ENCODE data around the gene PARN.
"Not testable (repeated sequence)": the region's sequence is repeated elsewhere in the genome, so short reads cannot be mapped to it uniquely, and the experiment has no call there.

The PARN gene, protein sequence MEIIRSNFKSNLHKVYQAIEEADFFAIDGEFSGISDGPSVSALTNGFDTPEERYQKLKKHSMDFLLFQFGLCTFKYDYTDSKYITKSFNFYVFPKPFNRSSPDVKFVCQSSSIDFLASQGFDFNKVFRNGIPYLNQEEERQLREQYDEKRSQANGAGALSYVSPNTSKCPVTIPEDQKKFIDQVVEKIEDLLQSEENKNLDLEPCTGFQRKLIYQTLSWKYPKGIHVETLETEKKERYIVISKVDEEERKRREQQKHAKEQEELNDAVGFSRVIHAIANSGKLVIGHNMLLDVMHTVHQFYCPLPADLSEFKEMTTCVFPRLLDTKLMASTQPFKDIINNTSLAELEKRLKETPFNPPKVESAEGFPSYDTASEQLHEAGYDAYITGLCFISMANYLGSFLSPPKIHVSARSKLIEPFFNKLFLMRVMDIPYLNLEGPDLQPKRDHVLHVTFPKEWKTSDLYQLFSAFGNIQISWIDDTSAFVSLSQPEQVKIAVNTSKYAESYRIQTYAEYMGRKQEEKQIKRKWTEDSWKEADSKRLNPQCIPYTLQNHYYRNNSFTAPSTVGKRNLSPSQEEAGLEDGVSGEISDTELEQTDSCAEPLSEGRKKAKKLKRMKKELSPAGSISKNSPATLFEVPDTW

GRCh38 chr16:14629919-14630619 lies at the start of gene PARN:
Gene PARN (minus strand): TSS chr16:14630260. CDS start chr16:14630125, 135 bp downstream.
- peak; percentile 91 for DNase-seq

- DNase-seq, result no peak
These were observed 48.9 kb upstream of the PARN start for GRCh38 chr16:14678748-14679497.

GRCh38 chr16:14677627-14678026 lies 47.6 kb upstream of the PARN start:
- DNase-seq, result no peak

DNA sequence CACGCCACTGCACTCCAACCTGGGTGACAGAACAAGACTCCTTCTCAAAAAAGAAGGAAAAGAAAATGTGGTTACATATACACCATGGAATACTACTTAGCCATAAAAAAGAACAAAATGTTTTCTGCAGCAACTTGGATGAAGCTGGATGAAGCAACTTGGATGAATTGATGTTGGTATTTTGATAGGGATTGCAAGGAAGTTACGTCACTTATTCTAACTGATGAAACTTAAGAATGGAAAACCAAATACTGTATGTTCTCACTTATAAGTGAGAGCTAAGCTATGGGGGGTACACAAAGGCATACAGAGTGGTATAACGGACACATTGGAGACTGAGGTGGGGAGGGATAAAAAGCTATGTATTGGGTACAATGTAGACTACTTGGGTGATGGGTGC lies 46.6 kb upstream of the PARN start:
- no peak for DNase-seq

- peak; percentile 33 for DNase-seq
These were observed 42.4 kb upstream of the PARN start for GRCh38 chr16:14672403-14672971.

- DNase-seq, result no peak
These were observed 39.7 kb upstream of the PARN start for GRCh38 chr16:14669776-14670175.

DNA sequence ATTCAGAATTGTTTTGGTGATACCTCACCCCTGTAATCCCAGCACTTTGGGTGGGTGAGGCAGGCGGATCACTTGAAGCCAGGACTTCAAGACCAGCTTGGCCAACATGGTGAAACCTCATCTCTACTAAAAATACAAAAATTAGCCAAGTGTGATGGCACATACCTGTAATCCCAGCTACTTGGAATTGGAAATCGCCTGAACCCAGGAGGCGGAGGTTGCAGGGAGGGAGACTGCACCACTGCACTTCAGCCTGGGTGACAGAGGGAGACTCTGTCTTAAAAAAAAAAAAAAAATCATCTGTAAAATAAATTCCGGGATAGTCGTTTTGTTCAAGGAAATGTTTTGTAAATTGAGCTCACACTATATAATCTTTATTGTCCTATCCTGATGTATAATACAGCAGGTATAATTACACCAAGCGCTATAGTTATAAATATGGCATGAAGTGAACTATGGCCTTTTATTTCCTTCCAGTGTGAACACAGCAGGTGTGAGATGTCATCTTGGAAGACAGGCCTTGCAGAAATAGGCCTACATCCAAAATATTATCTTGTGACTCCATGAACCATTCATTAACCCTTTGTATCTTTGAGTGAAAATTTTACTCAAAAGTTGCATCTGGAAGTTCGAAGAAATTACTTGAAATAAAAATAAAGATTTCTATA lies 38.6 kb upstream of the PARN start:
- no peak for DNase-seq

DNA sequence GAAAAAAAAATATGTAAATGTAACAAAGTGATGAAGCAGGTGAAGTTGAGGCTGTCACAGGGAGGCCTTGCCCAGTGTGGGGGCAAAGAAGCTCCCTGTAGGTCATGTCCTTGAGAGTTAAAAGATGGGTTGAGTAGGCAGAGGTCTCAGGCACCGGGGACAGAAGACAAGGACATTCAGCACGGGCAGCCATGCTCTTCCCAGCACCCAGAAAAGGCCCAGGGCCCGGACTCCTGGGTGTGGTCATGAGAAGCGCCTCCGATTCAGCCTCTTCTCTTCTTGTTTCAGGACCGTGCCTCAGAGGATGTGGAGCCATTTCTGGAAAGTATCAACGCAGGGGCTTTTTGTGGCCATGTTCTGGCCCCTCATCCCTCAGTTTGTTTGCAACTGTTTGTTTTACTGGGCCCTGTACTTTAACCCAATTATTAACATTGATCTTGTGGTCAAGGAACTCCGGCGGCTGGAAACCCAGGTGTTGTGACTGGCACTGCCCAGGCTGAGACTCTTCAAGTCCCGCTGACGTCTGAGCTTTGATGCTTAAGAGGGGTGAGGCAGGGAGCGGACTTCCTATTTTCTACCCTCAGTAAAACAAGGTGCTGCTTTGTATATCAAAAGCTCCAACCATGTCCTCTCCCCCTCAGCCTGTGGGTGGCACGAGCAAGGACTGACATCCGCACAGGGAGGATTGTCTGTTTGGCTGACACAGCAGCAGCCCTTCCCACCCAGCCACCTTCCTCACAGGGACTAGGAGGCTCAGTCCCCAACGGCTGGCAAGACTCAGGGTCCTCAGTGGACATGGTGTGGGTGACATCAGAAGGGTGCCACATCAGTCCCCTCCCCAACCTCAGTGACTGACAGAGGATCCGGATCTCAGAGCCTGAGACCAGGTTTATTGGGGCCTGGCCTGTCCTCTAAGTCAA lies 37.5 kb upstream of the PARN start:
- no peak for DNase-seq

GRCh38 chr16:14658063-14658462 lies 28.0 kb upstream of the PARN start:
- no peak for DNase-seq

- DNase-seq, result no peak
These were observed 22.7 kb upstream of the PARN start for GRCh38 chr16:14652726-14653125.

DNA sequence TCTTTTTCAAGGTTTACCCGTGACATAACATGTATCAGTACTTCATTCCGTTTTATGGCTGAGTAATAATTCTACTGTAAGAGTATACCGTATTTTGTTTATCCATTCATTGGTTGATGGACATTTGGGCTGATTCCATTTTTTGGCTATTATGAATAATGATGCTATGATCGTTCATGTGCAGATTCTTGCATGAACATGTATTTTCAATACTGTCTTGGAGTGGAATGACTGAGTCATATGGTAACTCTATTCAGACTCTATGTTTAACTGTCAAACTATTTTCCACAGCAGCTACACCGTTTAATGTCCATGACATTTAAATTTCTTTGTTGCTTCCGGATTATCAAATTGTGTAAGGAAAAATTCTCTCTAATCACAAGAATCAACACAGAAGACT lies 20.6 kb upstream of the PARN start:
- DNase-seq, result no peak

DNA sequence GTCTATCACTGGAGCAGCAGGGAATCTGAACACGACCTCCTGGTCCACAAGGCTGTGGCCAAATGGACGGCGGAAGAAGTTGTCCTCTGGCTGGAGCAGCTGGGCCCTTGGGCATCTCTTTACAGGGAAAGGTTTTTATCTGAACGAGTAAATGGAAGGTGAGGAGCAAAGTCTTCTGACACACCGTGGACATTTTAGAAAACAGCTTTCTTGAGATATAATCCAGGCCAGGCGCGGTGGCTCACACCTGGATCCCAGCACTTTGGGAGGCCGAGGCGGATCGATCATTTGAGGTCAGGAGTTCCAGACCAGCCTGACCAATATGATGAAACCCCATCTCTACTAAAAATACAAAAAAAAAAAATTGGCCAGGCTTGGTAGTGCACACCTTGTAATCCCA lies 19.8 kb upstream of the PARN start:
- DNase-seq, result no peak

GRCh38 chr16:14641926-14642325 lies 11.9 kb upstream of the PARN start:
- DNase-seq, result no peak

- DNase-seq, result no peak
These were observed 11.1 kb upstream of the PARN start for GRCh38 chr16:14641206-14641605.

DNA sequence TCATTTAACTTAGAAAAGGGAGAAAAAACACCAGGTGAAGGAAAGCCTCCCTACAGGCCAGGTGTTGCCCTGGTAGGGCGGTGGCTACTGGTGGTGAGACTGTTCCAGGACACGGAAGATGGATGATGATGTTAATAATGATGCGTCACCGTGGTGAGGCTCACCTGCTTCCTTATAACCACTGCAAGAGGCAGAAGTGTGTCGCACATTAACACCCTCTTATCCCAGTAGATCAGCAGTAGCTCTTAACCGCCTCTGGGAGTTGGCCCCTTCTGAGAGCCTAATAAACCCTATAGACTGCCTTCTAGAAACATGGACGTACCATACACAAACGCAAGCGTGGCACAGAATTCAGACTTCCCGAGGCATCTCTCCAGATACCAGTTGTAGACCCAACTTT lies 10.5 kb upstream of the PARN start:
- no peak for DNase-seq

- DNase-seq, result not testable (repeated sequence)
These were observed 6.8 kb upstream of the PARN start for GRCh38 chr16:14636951-14637240.

GRCh38 chr16:14636179-14636950 lies 6.3 kb upstream of the PARN start:
- not testable (repeated sequence) for DNase-seq

- DNase-seq, result no peak
These were observed 5.5 kb upstream of the PARN start for GRCh38 chr16:14635395-14636165.

DNA sequence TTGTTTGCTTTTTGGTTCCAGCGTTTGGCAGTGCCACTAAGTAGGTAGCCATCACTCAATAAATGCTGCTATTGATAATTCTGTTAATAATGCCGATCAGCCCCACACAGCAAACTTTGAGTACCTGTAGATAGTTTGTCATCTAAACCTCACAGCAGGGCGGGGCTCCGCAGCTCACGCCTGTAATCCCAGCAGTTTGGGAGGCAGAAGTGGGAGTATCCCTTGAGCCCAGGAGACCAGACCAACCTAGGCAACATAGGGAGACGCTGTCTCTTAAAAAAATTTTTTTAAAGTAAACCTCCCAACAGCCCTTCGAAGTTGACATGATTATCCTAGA lies 4.3 kb upstream of the PARN start:
- DNase-seq, result no peak
